ENCODE measurements around the gene RANBP10.
"Not testable (repeated sequence)": the region's sequence is repeated elsewhere in the genome, so short reads cannot be mapped to it uniquely, and the experiment has no call there.

Gene RANBP10

DNA sequence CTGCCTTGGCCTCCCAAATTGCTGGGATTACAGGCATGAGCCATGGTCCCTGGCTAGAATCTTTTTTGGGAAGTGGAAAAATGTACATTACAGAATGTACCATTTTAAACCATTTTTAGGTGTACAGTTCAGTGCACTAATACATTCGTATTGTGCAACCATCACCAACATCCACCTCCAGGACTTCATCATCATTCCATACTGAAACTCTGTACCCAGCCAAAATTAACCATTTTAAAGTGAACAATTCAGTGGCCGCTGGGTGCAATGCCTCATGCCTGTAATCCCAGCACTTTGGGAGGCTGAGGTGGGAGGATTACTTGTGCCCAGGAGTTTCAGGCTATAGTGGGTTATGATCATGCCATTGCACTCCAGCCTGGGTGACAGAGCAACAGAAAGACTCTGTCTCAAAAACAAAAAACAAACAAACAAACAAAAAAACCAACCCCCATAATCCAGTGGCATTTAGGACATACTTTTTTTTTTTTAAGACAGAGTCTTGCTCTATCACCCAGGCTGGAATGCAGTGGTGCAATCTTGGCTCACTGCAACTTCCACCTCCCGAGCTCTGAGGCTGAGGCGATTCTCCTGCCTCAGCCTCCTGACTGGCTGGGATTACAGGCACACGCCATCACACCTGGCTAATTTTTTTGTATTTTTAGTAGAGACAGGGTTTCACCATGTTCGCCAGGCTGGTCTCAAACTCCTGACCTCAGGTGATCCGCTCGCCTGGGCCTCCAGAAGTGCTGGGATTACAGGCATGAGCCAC lies 112.7 kb downstream of the RANBP10 start:
- not testable (repeated sequence) for H3K4me1 Mint-ChIP-seq (ENCODE audit: low read depth); H3K4me3 Mint-ChIP-seq; H3K27ac Mint-ChIP-seq; H3K9me3 Mint-ChIP-seq; H3K27me3 Mint-ChIP-seq (ENCODE audit: low read depth); H3K36me3 Mint-ChIP-seq (ENCODE audit: low read depth); DNase-seq (ENCODE audit: low spot score)

- H3K4me1 Mint-ChIP-seq (ENCODE audit: low read depth), result no peaks in the 10 kb centered on the region
- no peak for DNase-seq (ENCODE audit: low spot score)
- H3K27me3 Mint-ChIP-seq (ENCODE audit: low read depth), result no peaks in the 10 kb centered on the region
- H3K27ac Mint-ChIP-seq, result peak overlapping the region; percentile 69
- no peak overlapping the region for H3K4me3 Mint-ChIP-seq
- H3K36me3 Mint-ChIP-seq (ENCODE audit: low read depth), result peaks cover 7% of the 10 kb centered on the region
- H3K9me3 Mint-ChIP-seq, result no peaks in the 10 kb centered on the region
Observed at GRCh38 chr16:67685388-67686112, 120.8 kb downstream of the RANBP10 start.

DNA sequence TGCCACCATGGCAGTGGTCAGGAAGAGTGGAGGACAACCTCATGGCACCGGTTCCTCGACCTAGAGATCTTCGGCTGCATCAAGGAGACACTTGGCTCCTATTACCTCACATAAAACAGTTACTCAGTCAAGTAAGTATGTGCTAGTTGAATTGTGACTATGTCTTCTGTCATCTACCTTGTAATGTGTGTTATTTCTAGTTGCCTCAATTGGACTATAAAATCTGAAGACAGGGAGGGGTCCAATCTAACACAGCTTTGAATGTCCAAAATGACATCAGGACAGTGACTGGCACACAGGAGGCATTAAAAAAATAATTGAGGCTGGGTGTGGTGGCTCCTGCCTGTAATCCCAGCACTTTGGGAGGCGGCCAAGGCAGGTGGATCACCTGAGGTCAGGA lies 122.6 kb downstream of the RANBP10 start:
- H3K27ac Mint-ChIP-seq, result no peak overlapping the region
- H3K4me3 Mint-ChIP-seq, result no peak overlapping the region
- H3K4me1 Mint-ChIP-seq (ENCODE audit: low read depth), result no peaks in the 10 kb centered on the region
- H3K27me3 Mint-ChIP-seq (ENCODE audit: low read depth), result no peaks in the 10 kb centered on the region
- no peak for DNase-seq (ENCODE audit: low spot score)
- H3K36me3 Mint-ChIP-seq (ENCODE audit: low read depth), result peaks cover 7% of the 10 kb centered on the region
- H3K9me3 Mint-ChIP-seq, result no peaks in the 10 kb centered on the region

DNA sequence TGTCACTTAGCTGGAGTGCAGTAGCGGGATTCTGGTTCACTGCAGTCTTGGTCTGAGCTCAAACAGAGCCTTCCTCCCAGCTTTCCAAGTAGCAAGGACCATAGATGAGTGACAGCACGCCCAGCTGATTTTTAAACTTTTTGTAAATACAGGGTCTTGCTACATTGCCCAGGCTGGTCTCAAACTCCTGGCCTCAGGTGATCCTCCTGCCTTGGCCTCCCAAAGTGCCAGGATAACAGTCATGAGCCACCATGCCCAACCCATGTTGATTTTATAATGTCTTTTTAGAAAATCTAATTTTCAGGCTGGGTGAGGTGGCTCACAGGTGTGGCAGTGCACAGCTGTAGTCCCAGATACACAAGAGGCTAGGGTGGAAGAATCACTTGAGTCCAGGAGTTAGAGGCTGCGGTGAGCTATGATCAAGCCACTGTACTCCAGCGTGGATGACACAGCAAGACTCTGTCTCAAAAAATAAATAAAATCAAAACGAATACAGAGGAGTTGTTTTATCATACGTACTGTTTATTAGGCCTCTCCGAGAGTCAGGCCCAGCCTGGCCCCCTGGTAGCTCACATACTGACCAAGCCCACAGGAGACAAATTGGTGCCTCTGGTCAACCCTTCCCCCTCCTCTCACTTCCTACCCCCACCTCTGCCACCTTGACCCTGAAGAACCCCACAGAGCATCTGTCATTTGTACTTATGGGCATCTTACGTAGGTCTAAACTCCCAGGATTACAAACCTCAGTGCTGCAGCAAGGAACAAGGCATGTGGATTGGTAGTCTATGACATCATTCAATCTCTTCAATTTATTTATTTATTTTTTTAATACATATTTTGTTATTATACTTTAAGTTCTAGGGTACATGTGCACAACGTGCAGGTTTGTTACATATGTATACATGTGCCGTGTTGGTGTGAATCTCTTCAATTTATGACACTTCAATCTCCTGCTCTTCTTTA lies 126.1 kb downstream of the RANBP10 start:
- DNase-seq (ENCODE audit: low spot score), result no peak
- Mint-ChIP-seq H3K4me3 (no peak overlapping the region), H3K9me3 (no peaks in the 10 kb centered on the region), H3K27me3 (ENCODE audit: low read depth) (no peaks in the 10 kb centered on the region), H3K4me1 (ENCODE audit: low read depth) (no peaks in the 10 kb centered on the region), H3K36me3 (ENCODE audit: low read depth) (peaks cover 2% of the 10 kb centered on the region), H3K27ac (no peak overlapping the region)

DNA sequence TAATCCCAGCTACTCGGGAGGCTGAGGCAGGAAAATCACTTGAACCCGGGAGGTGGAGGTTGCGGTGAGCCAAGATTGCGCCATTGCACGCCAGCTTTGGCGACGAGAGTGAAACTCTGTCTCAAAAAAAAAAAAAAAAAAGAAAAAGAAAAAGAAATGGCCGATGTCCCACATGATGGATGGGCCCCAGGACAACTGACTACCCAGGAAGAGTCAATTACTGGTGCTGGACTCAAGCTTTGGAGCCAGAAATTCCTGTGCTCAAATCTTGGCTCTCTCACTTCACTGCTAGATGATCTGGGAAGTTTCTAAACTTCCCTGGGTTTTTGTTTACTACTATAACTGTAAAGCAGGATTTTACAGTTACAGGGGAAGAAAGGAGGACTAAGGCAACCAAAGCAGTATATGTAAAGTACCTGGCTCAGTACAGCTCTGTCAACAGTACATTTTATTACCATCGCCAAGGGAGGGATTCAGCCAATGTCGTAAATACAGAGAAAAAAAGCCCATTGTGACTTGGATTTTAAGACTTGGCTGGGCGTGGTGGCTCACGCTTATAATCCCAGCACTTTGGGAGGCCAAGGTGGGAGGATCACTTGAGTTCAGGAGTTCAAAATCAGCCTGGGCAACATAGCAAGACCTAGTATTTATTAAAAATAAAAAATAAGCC lies 127.9 kb downstream of the RANBP10 start:
- Mint-ChIP-seq H3K27ac (no peak overlapping the region), H3K9me3 (no peaks in the 10 kb centered on the region), H3K4me3 (no peak overlapping the region), H3K4me1 (ENCODE audit: low read depth) (no peaks in the 10 kb centered on the region), H3K36me3 (ENCODE audit: low read depth) (no peaks in the 10 kb centered on the region), H3K27me3 (ENCODE audit: low read depth) (no peaks in the 10 kb centered on the region)
- no peak for DNase-seq (ENCODE audit: low spot score)

- no peak for DNase-seq (ENCODE audit: low spot score)
- H3K27me3 Mint-ChIP-seq (ENCODE audit: low read depth), result no peaks in the 10 kb centered on the region
- no peaks in the 10 kb centered on the region for H3K9me3 Mint-ChIP-seq
- no peaks in the 10 kb centered on the region for H3K36me3 Mint-ChIP-seq (ENCODE audit: low read depth)
- H3K4me3 Mint-ChIP-seq, result no peak overlapping the region
- H3K4me1 Mint-ChIP-seq (ENCODE audit: low read depth), result no peaks in the 10 kb centered on the region
- H3K27ac Mint-ChIP-seq, result no peak overlapping the region
Observed at GRCh38 chr16:67677712-67678111, 128.6 kb downstream of the RANBP10 start.

- Mint-ChIP-seq H3K4me3 (no peak overlapping the region), H3K9me3 (no peaks in the 10 kb centered on the region), H3K36me3 (ENCODE audit: low read depth) (no peaks in the 10 kb centered on the region), H3K27ac (no peak overlapping the region), H3K4me1 (ENCODE audit: low read depth) (no peaks in the 10 kb centered on the region), H3K27me3 (ENCODE audit: low read depth) (no peaks in the 10 kb centered on the region)
- DNase-seq (ENCODE audit: low spot score), result no peak
Observed at GRCh38 chr16:67676939-67677338, 129.4 kb downstream of the RANBP10 start.

DNA sequence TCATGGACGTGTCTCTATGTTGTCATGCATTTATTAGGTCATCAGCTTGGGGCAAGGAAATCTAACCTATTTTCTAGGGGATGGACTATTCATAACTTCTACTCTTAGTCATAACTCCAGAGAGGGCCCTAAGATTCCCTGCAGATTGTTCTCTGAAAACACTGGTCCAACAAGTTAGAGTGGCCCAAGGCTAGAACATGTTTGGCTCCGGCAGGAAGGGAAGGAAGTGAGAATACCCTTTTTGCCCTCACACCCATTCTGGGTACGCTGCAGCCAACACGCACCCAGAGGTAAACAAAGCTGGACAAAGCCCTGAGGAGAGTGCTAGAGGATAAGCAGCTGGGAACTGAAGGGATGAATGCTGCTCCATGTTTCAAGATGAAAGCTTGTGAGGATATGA lies 129.8 kb downstream of the RANBP10 start:
- no peak for DNase-seq (ENCODE audit: low spot score)
- H3K27ac Mint-ChIP-seq, result no peak overlapping the region
- H3K4me1 Mint-ChIP-seq (ENCODE audit: low read depth), result no peaks in the 10 kb centered on the region

DNA sequence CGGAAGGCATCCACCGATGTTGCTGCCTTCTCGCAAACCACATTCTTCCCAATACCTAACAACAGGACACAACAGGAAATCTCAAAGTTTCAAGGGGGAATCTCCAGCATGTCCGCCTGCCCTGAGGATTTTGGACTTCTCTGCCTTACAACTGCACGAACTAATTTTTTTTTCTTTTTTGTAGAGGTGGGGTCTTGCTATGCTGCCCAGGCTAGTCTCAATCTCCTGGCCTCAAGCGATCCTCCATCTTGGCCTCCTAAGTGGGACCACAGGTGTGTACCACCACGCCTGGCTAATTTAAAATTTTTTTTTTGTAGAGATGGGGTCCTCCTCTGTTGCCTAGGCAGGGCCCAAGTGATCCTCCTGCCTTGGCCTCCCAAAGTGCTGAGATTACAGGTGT lies 130.4 kb downstream of the RANBP10 start:
- no peak overlapping the region for H3K4me3 Mint-ChIP-seq
- no peak for DNase-seq (ENCODE audit: low spot score)
- H3K4me1 Mint-ChIP-seq (ENCODE audit: low read depth), result no peaks in the 10 kb centered on the region
- H3K9me3 Mint-ChIP-seq, result no peaks in the 10 kb centered on the region
- no peaks in the 10 kb centered on the region for H3K27me3 Mint-ChIP-seq (ENCODE audit: low read depth)
- H3K36me3 Mint-ChIP-seq (ENCODE audit: low read depth), result no peaks in the 10 kb centered on the region
- H3K27ac Mint-ChIP-seq, result no peak overlapping the region

More for the DNA sequence above, 129.8 kb downstream of the RANBP10 start:
- Mint-ChIP-seq H3K9me3 (no peaks in the 10 kb centered on the region), H3K36me3 (ENCODE audit: low read depth) (no peaks in the 10 kb centered on the region), H3K27me3 (ENCODE audit: low read depth) (no peaks in the 10 kb centered on the region), H3K4me3 (no peak overlapping the region)

DNA sequence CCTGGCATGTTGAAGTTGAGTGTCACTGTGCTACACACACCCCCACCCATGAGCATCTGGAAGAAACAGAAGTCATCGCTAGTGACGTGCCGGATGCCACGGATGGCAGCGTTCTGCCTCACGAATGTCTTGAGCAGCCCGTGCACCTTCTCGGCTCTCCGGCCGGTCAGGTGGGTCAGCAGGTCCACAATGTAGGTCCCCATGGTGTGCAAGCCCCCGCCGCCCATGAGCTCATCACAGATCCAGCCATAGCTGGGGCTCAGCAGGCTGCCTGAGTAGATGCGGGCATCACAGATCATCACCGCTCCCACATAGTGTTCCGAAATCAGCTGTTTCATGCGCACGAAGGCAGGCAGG lies 130.8 kb downstream of the RANBP10 start:
- Mint-ChIP-seq H3K4me3 (no peak overlapping the region), H3K27ac (no peak overlapping the region), H3K27me3 (ENCODE audit: low read depth) (no peaks in the 10 kb centered on the region), H3K36me3 (ENCODE audit: low read depth) (no peaks in the 10 kb centered on the region), H3K9me3 (no peaks in the 10 kb centered on the region), H3K4me1 (ENCODE audit: low read depth) (no peaks in the 10 kb centered on the region)
- no peak for DNase-seq (ENCODE audit: low spot score)

- no peaks in the 10 kb centered on the region for H3K27me3 Mint-ChIP-seq (ENCODE audit: low read depth)
- H3K27ac Mint-ChIP-seq, result no peak overlapping the region
- no peaks in the 10 kb centered on the region for H3K36me3 Mint-ChIP-seq (ENCODE audit: low read depth)
- no peak for DNase-seq (ENCODE audit: low spot score)
- no peak overlapping the region for H3K4me3 Mint-ChIP-seq
- no peaks in the 10 kb centered on the region for H3K9me3 Mint-ChIP-seq
- H3K4me1 Mint-ChIP-seq (ENCODE audit: low read depth), result no peaks in the 10 kb centered on the region
Observed at GRCh38 chr16:67674851-67675578, 131.3 kb downstream of the RANBP10 start.

DNA sequence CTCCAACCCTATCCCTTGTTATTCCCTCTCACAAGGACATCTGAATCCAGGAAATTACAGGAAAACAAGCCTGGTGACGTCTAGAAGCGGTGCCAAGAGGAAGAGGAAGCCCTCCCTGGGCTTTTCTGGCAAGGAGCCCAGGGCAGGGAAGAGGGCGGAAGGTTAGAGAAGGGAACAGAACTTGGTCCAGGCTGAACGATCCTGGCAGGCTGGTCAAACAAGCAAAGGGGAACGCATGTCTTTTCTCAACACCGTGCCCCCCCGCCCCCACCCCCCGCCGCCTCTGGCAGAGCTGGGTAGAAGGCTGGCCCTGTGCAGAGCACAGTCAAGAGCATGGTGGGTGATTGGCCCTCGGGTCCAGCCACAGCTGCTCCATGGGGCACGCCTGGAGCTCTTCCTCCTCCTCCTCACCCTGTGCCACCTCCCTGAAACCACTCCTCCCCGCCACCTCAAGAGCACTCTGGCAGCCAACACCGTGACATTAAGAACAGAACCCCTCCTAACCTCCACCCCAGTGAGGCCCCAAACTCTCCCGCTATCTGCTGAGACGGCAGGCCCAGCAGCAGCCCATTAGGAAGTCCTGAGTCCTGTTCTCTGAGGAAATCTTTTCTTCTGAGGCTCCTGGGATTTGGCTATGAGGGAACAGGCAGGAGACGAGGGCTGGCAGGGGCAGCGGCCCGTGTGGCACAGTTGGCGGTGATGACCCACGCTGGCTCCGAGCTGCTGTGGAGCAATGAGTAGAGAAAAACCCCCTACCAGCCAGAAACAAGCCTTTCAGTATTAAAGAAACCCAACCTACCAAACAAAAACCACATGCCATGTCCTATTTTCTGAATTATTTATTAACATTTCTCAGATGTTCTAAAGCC lies 132.4 kb downstream of the RANBP10 start:
- no peak overlapping the region for H3K4me3 Mint-ChIP-seq
- DNase-seq (ENCODE audit: low spot score), result no peak
- no peak overlapping the region for H3K27ac Mint-ChIP-seq
- H3K4me1 Mint-ChIP-seq (ENCODE audit: low read depth), result no peaks in the 10 kb centered on the region
- H3K9me3 Mint-ChIP-seq, result no peaks in the 10 kb centered on the region
- H3K36me3 Mint-ChIP-seq (ENCODE audit: low read depth), result no peaks in the 10 kb centered on the region
- no peaks in the 10 kb centered on the region for H3K27me3 Mint-ChIP-seq (ENCODE audit: low read depth)
